ENCODE measurements around the gene UGT1A5.

Gene UGT1A5

DNA sequence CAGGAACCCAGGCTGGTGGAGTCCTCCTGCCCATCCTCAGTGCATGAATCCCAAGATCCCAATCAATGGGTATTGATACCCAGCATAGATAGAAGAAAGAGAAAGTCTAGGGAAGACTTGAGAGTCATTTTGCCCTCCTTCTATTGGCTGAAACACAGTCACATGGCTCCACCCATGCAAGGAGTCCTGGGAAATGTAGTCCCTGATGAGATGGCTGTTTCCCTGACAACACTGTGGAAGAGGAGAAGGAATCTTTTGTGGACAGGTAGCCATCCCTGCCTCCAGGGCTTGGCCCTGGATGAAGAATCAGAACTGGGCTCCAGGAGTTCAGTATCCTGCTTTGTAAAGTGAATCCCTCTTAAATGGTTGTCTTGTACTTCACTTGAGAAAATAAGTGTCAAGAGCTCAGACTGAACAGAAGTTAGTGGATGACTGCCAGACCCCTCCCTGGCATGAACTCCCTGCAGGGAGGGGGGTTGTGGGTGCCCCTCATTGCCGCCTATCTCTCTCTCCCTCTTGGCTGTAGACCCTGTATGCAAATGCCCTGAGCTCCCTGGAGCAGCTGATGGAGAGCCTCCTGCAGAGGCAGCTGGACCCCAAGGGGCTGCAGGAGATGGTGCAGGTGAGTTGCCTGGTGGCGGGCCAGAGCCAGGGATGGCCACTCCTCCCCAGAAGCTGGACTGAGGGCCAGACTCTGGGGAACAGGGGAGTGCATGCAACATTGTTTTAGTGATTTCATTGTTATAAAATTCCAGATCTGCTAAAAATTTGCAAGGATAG, 101.5 kb downstream of the UGT1A5 start:
- H3K9ac ChIP-seq (ENCODE audit: low read depth, low read length, poor library complexity, severe bottlenecking), result no peak overlapping the region
- H4K20me1 ChIP-seq (ENCODE audit: insufficient read depth, low read length, poor library complexity, severe bottlenecking), result no peaks in the 10 kb centered on the region
- no peaks in the 10 kb centered on the region for H3K79me2 ChIP-seq (ENCODE audit: insufficient read depth, low read length)
- H3K4me2 ChIP-seq (ENCODE audit: low read depth, low read length, poor library complexity, severe bottlenecking), result no peak overlapping the region
- no peak for TF ChIP-seq EZH2phosphoT487 (IDR thresholded peaks at IDR 0.05; ENCODE audit: borderline replicate concordance)
- TF ChIP-seq, protein P1, sequence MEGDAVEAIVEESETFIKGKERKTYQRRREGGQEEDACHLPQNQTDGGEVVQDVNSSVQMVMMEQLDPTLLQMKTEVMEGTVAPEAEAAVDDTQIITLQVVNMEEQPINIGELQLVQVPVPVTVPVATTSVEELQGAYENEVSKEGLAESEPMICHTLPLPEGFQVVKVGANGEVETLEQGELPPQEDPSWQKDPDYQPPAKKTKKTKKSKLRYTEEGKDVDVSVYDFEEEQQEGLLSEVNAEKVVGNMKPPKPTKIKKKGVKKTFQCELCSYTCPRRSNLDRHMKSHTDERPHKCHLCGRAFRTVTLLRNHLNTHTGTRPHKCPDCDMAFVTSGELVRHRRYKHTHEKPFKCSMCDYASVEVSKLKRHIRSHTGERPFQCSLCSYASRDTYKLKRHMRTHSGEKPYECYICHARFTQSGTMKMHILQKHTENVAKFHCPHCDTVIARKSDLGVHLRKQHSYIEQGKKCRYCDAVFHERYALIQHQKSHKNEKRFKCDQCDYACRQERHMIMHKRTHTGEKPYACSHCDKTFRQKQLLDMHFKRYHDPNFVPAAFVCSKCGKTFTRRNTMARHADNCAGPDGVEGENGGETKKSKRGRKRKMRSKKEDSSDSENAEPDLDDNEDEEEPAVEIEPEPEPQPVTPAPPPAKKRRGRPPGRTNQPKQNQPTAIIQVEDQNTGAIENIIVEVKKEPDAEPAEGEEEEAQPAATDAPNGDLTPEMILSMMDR (conservative IDR thresholded peaks at IDR 0.05; ENCODE audit: low read length), result no peak
- H3K27me3 ChIP-seq (ENCODE audit: insufficient read depth, low read length, poor library complexity, severe bottlenecking), result no peaks in the 10 kb centered on the region
- H3F3A ChIP-seq (ENCODE audit: low read depth), result no peaks in the 10 kb centered on the region
- H3K4me3 ChIP-seq (ENCODE audit: low read length, poor library complexity, severe bottlenecking), result no peak overlapping the region
- no peaks in the 10 kb centered on the region for H3K36me3 ChIP-seq (ENCODE audit: insufficient read depth, low read length)
- H3K9me2 ChIP-seq (replicated peaks; ENCODE audit: low read depth, low read length), result no peaks in the 10 kb centered on the region
- H3K4me1 ChIP-seq (ENCODE audit: insufficient read depth, low read length, poor library complexity, severe bottlenecking), result no peaks in the 10 kb centered on the region
- H2AFZ ChIP-seq (ENCODE audit: low read length), result no peak overlapping the region
- no peaks in the 10 kb centered on the region for H3K9me3 ChIP-seq (ENCODE audit: insufficient read depth, low read depth, low read length)

GRCh38 chr2:233815861-233816260, 103.2 kb downstream of the UGT1A5 start:
- Histone ChIP-seq H3K36me3 (ENCODE audit: insufficient read depth, low read length) (no peaks in the 10 kb centered on the region), H3K4me2 (ENCODE audit: low read depth, low read length, poor library complexity, severe bottlenecking) (no peak overlapping the region), H3K4me3 (ENCODE audit: low read length, poor library complexity, severe bottlenecking) (no peak overlapping the region), H3K9me3 (ENCODE audit: insufficient read depth, low read depth, low read length) (no peaks in the 10 kb centered on the region), H3K27me3 (ENCODE audit: insufficient read depth, low read length, poor library complexity, severe bottlenecking) (no peaks in the 10 kb centered on the region), H3F3A (ENCODE audit: low read depth) (no peaks in the 10 kb centered on the region), H3K4me1 (ENCODE audit: insufficient read depth, low read length, poor library complexity, severe bottlenecking) (no peaks in the 10 kb centered on the region), H3K9me2 (replicated peaks; ENCODE audit: low read depth, low read length) (no peaks in the 10 kb centered on the region), H2AFZ (ENCODE audit: low read length) (no peak overlapping the region), H3K9ac (ENCODE audit: low read depth, low read length, poor library complexity, severe bottlenecking) (no peak overlapping the region), H3K79me2 (ENCODE audit: insufficient read depth, low read length) (no peaks in the 10 kb centered on the region), H4K20me1 (ENCODE audit: insufficient read depth, low read length, poor library complexity, severe bottlenecking) (no peaks in the 10 kb centered on the region)
- TF ChIP-seq, protein P1 (conservative IDR thresholded peaks at IDR 0.05; ENCODE audit: low read length), result no peak
- no peak for TF ChIP-seq EZH2phosphoT487 (IDR thresholded peaks at IDR 0.05; ENCODE audit: borderline replicate concordance)

GRCh38 chr2:233816334-233816733, 103.6 kb downstream of the UGT1A5 start:
- H2AFZ ChIP-seq (ENCODE audit: low read length), result no peak overlapping the region
- no peak overlapping the region for H3K9ac ChIP-seq (ENCODE audit: low read depth, low read length, poor library complexity, severe bottlenecking)
- H3F3A ChIP-seq (ENCODE audit: low read depth), result no peaks in the 10 kb centered on the region
- no peaks in the 10 kb centered on the region for H3K27me3 ChIP-seq (ENCODE audit: insufficient read depth, low read length, poor library complexity, severe bottlenecking)
- no peaks in the 10 kb centered on the region for H3K79me2 ChIP-seq (ENCODE audit: insufficient read depth, low read length)
- no peaks in the 10 kb centered on the region for H3K36me3 ChIP-seq (ENCODE audit: insufficient read depth, low read length)
- TF ChIP-seq, protein P1 (conservative IDR thresholded peaks at IDR 0.05; ENCODE audit: low read length), result no peak
- TF ChIP-seq EZH2phosphoT487 (IDR thresholded peaks at IDR 0.05; ENCODE audit: borderline replicate concordance), result no peak
- no peaks in the 10 kb centered on the region for H3K9me2 ChIP-seq (replicated peaks; ENCODE audit: low read depth, low read length)
- H3K4me1 ChIP-seq (ENCODE audit: insufficient read depth, low read length, poor library complexity, severe bottlenecking), result no peaks in the 10 kb centered on the region
- H3K9me3 ChIP-seq (ENCODE audit: insufficient read depth, low read depth, low read length), result no peaks in the 10 kb centered on the region
- no peak overlapping the region for H3K4me3 ChIP-seq (ENCODE audit: low read length, poor library complexity, severe bottlenecking)
- H4K20me1 ChIP-seq (ENCODE audit: insufficient read depth, low read length, poor library complexity, severe bottlenecking), result no peaks in the 10 kb centered on the region
- H3K4me2 ChIP-seq (ENCODE audit: low read depth, low read length, poor library complexity, severe bottlenecking), result no peak overlapping the region
